Activated CD8-positive, alpha-beta memory T cell treated with anti-CD3 and anti-CD28 coated beads, Interleukin-2, amount 50 U/mL, for 4 hours (primary cell): ENCODE data around the gene ULK2.
A peak's percentile ranks its signal among the peaks of the same experiment; 100 is the strongest.
"Not testable (repeated sequence)": the region's sequence is repeated elsewhere in the genome, so short reads cannot be mapped to it uniquely, and the experiment has no call there.

Experiments used
- DNase-seq: peaks from one replicate; pipeline ENCODE4 v3.0.0-alpha.2; 2020

Gene ULK2

DNA sequence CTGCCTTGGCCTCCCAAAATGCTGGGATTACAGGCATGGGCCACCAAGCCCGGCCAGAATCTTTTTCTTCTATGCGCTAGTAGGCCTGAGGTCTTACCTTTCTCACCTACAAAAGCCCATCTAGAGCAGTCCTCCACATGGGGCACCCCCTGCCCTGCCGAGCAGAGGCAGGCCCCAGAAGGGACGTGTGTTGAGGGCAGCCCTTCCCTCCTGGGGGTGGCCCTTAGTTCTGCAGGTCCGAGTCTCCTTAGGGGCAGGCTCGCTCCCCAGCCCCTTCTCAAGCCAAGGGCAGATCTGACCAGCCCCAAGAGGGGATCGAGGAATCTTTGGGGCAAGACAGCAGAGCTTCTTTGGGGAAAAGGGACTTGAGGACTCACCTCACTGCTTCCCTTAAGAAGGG, 101.7 kb downstream of the ULK2 start:
- no peak for DNase-seq

DNA sequence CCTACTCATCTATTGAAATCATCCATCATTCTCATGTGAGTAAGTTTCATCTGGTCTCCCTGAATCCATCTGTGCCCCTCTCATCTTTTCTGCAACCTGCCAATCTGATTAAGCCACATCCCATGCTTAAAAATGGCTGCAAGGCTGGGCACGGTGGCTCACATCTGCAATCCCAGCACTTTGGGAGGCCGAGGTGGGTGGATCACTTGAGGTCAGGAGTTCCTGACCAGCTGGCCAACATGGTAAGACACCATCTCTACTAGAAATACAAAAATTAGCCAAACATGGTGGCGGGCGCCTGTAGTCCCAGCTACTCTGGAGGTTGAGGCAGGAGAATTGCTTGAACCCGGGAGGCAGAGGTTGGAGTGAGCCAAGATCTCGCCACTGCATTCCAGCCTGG, 103.7 kb downstream of the ULK2 start:
- not testable (repeated sequence) for DNase-seq

- no peak for DNase-seq
Measured at GRCh38 chr17:19763416-19763815, 104.3 kb downstream of the ULK2 start.

GRCh38 chr17:19762515-19762961, 105.2 kb downstream of the ULK2 start:
- DNase-seq, result peak; percentile 66

- no peak for DNase-seq
Measured at GRCh38 chr17:19760746-19761145, 107.0 kb downstream of the ULK2 start.

GRCh38 chr17:19759568-19760549, 107.9 kb downstream of the ULK2 start:
- DNase-seq, result no peak

GRCh38 chr17:19757536-19758180, 110.1 kb downstream of the ULK2 start:
- DNase-seq, result no peak

DNA sequence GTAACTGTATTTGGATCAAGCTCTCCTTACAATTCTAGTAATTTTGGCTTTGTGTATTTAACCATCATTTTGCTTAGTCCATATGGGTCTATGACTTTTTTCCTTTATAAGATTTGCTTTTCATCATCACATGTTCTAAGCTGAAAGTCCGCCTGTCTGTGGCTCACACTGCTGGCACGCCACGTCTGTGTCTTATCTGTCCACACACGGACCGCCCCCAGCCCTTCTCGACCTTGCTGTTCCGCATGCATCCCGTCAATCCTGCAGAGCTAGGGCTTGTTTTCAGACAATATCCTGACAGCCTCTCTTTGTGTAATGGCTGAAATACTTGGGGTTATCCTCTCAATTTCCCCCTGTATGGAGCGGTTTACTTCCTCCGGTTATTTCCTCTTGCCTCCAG, 111.2 kb downstream of the ULK2 start:
- DNase-seq, result no peak

DNA sequence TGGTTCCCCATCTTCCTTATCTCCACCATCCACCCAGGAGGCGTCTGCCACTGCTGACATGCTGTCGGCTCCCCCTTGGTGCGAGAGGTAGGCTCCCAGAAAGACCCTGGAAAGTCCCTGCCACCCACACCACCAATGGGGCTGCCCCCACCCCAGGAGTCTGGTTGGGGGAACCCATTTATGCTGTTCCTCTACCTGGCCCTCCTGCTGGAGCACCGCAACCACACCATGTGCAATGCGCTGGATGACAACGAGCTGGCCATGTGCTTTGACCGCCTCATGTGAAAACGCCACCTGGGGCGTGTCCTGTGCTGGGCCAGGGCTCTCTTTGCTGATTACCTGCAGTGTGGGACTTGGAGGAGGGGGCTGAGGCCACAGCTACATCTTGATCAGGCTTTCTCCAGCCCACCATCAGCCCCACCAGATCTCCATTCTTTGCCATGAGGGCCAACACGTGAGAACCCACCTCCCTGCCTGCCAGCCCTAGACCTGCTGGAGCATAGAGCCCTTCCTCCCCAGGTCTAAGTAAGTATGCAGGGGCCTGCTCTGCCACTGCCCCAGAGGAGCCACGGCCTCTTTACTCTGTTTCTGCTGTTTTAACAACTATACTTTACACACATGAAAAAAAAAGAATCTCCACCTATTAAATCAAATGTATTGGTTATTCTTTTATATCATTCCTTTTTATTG, 111.8 kb downstream of the ULK2 start:
- DNase-seq, result no peak

GRCh38 chr17:19755392-19755791, 112.3 kb downstream of the ULK2 start:
- DNase-seq, result no peak

GRCh38 chr17:19753661-19754463, 113.9 kb downstream of the ULK2 start:
- no peak for DNase-seq

DNA sequence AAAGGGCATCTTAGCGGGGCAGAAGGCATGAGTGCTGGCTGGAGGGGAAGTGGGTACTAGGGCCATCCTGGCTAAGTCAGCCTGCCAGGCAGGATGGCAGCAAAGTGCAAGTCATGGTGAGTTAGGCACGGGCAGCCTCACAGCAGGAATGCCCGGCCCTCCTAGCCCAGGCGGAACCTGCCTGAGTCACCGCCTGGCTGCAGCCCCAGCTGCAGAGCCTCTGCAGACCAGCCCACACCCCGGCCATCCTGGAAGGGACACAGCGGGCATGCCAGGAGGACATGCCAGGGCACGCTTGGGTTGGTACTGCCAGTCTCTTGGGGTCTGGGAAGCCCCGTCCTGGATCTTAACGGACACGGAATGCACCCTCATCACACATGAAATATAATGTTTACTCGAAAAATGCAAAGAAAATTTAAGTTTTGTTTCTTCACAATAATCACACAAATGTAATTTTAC, 114.7 kb downstream of the ULK2 start:
- no peak for DNase-seq

- DNase-seq, result no peak
Measured at GRCh38 chr17:19752216-19753050, 115.3 kb downstream of the ULK2 start.

DNA sequence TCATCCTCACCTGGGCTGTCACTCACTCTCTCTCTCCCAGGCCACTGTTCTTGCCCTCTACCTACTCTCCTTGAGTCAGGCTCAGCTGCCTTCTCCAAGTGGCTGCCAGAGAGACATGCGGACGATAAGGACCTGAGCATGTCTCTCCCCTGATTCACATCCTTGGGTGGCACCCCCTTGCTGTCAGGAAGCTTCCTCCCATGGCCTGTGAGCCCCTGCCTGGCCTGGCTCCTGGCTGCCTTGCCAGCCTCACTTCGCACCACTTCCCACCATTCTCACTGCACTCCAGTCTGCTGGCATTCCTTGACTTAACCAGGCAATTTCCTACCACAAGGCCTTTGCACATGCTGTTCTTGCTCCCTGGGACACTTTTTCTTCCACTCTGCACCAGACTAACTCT, 116.9 kb downstream of the ULK2 start:
- no peak for DNase-seq

- no peak for DNase-seq
Measured at GRCh38 chr17:19750020-19750572, 117.6 kb downstream of the ULK2 start.

- DNase-seq, result no peak
Measured at GRCh38 chr17:19748807-19749193, 118.9 kb downstream of the ULK2 start.

DNA sequence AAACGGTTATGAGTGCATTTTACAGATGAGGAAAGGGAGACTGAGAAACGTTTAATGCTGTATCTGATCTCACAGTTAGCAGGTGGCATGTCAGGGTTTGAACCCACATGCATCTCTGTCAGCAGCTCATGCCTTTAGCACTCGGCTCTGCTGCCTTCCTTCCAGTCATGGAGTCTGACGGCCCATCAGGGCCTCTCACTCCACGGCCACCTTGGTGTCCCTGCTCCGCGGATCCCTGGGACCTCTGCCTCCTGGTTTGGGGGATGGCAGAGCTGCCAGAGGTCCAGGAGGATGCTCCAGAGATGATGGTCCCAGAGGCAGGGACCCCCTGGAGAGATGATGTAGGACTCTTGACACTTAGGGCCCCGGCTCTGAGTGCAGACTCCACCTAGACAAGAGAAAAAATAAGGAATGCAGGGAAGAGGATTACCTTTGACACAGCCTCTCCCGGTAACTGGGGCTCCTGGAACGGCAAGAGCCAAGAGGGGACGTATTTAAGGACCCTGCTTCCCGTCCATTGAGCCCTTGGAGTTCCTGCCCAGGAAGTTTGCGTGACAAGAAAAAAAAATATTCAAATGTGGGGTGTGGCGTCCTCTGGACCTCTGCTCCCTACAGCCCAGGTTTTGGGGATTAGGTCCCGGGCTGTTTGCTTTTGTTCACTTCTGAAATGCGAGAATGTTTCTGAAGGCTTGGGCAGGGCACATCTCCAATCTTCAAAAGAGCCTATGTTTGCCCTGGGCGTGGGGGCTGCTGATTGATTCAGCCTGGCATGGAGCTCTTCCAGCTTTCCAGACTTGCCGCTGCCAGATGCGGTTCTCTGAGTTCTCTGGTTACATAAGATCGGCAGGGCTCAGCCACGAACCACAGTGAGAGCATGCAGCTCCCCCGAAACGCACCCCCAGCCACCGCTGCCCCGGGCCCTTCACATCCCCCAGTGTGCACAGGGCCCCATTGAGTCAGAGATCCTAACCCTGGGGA, 119.6 kb downstream of the ULK2 start, which contains the start of gene ALDH3A1:
Gene ALDH3A1 (minus strand): TSS at position 470 of the 978 bp plus-strand sequence. CDS start 3,169 bp downstream, outside the sequence.
- DNase-seq, result no peak

- no peak for DNase-seq
Measured at GRCh38 chr17:19747159-19747719, 120.5 kb downstream of the ULK2 start.

GRCh38 chr17:19746517-19746916, 121.2 kb downstream of the ULK2 start:
- DNase-seq, result no peak
